Bone marrow (tissue), 2 donors: Measurements from ENCODE around the gene PPIL6.
"Not testable (repeated sequence)": the region's sequence is repeated elsewhere in the genome, so short reads cannot be mapped to it uniquely, and the experiment has no call there.

Experiments
- DNase-seq, 2 donors: peaks; one replicate each; lab custom pipeline; 2025; lab: John Stamatoyannopoulos, UW

PPIL6 gene

DNA sequence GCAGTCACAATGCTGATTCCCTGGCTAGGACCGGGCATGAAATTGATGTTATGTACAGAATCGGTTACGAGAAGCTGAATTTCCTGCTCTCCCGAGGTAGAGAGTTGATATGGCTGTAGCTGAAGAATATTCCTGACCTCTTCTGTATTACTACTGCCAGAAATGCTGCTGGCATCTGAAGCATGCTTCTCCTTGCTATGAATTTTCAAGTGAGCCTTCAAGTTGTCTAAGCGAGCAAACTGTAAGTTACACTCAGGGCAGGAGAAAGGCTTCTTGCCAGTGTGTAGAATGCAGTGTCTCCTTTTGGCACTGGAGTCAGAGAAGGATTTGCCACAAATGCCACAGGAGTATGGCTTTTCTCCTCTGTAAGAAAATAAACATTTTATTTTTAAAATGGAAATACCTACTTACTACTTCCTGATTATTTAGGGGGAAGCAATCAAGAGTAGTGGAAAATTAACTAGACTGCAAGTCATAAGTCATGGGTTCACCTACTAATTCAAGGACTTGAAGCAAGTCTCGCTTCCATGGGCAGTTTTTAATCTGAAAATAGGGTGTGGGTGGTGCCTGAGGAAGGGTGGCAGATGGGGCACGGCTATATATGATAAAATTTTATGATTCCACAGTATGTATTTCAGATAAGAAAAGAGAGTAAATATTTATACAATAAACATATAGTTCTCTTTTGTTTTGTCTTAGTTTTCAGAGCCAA lies 25.9 kb upstream of the PPIL6 start:
- no peak for DNase-seq

DNA sequence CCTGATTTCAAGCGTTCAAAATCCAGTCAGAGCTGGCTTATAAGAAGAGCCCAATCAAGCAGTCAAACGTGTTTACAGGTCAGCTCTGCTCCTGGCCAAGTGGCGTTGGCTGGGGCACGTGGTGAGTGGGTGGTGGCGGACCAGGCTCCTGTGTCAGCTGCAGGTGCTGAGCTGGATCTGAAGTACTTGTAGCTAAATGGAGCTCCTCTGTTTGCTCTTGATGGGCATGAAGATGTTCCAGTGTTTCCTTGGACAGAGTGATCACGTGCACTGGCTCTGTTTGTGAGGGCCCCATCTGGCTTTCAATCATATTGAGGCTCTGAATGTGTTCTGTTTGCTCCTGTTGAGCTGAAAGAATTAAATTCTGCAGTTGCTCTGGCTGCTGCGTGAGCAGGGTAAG lies 25.3 kb upstream of the PPIL6 start:
- DNase-seq, result no peak

DNA sequence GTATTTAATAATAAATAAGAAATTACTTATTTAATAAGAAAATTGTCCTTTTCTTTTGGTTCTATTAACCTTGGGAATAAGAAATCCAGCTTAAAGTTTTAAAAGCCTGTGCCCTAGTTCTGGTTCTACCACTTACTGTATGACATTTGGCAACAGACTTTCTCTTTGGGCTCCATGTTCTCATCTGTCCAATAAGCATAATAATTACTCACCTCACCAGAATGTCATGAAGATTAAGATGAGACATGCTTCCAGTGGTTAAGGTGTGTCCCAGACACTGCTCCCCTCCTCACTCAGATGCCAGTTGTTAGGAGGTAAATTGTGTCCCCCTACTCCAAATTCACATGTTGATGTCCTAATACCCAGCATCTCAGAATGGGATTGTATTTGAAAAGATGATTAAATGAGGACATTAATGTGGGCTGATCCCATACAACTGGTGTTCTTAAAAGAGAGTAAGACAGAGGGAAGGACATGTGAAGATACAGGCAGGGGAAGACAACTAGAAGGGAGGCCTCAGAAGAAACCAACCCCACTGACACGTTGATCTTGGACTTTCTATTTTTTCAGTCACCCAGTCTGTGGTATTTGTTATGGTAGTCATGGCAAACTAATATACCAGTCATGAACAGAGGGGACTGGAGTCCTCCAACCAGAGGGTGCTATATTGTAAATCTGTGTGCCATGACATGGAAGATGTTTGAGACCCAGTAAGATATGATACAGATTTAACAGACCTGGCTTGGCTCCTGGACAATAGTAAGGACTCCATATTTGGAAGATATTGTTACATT lies 21.5 kb upstream of the PPIL6 start:
- no peak for DNase-seq

DNA sequence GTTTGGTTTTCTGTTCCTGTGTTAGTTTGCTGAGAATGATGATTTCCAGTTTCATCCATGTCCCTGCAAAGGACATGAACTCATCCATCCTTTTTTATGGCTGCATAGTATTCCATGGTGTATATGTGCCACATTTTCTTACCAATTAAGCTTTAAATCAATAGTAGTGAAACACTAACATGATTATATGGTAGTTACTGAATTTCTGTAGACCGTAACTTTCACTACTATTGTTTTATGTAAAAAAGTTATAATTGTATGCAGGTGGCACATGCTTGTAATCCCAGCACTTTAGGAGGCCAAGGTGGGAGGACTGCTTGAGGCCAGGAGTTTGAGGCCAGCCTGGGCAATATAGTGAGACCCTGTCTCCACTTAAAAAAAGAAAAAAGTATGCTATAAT lies 20.8 kb upstream of the PPIL6 start:
- DNase-seq, result not testable (repeated sequence)

DNA sequence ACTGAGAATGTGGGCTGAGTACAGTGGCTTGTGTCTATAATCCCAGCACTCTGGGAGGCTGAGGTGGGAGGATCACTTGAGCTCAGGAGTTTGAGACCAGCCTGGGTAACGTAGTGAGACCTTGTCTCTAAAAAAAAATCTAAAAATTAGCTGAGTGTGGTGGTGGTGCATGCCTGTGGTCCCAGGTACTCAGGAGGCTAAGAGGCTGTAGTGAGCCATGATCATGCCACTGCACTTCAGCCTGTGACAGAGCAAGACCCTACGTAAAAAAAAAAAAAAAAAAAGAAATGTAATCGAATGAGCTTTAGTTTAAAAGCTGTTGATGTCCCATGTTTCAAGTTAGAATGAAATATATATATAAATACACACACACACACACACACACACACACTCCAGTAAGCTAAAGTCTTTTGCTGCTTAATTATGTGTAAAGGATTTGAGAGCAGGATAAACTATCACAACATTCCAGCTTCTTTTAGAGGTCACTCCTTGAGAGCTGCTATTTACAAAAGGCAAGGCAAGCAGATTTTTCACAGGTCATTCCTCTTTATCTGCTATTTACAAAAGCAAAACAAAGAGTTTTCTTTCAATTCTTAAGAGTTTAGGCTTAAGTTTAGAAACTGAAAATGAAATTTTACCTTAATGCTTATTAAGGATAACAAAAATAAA lies 19.9 kb upstream of the PPIL6 start:
- no peak for DNase-seq

DNA sequence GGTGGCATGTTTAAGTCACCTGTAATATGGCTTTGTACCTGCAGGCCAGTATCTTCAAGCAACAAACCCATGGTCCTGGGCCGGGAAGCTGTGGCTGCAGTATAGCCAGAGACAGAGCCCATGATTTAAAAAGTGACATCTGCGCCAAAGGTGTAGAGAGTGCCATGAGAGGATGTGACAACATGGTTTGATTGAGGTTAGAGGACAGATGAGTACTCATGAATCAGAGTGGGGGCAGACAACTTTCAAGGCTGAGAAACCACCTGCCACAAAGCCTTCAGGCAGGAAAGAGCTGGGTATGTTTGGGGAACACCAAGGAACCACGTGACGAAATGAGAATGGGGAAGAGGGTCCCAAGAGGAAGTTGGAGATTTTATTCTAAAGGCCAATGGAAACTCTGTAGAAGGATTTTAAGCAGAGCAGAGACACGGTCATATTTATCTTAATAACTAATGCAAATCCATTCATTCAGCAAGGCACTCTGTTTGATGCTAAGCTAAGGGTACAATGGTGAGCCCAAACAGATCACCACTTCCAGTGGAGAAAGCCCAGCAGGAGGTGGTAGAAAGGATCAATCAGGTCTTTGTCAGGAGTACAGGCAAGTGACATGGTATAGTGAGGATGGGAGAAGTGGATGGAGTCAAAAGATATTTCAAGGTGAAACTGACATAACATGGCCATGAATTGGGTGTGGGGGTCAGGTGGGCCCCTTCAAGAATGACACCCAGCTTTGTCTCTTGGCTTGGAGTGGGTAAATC lies 18.5 kb upstream of the PPIL6 start:
- peak in 1 of 2 donors; percentile 47 for DNase-seq

DNA sequence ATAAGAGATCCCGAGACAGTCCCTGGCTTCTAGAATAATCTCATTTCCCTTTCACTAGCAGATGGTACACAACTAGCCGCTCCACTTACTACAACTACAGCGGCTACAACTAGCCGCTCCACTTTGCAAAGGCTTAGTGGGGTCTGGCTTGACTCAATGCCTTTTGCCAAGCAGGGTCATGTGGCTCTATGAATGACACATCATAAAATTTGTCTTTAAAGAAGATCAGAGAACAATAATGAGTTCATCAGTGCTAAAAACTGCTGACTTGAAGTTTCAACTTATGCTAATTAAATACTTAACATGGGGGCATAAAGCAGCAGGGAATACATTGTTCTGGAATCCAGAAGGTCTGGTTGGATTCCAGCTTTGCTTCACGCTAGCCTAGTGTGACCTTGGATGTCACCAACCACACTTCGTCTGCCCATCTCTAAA lies 17.2 kb upstream of the PPIL6 start:
- DNase-seq, result no peak

DNA sequence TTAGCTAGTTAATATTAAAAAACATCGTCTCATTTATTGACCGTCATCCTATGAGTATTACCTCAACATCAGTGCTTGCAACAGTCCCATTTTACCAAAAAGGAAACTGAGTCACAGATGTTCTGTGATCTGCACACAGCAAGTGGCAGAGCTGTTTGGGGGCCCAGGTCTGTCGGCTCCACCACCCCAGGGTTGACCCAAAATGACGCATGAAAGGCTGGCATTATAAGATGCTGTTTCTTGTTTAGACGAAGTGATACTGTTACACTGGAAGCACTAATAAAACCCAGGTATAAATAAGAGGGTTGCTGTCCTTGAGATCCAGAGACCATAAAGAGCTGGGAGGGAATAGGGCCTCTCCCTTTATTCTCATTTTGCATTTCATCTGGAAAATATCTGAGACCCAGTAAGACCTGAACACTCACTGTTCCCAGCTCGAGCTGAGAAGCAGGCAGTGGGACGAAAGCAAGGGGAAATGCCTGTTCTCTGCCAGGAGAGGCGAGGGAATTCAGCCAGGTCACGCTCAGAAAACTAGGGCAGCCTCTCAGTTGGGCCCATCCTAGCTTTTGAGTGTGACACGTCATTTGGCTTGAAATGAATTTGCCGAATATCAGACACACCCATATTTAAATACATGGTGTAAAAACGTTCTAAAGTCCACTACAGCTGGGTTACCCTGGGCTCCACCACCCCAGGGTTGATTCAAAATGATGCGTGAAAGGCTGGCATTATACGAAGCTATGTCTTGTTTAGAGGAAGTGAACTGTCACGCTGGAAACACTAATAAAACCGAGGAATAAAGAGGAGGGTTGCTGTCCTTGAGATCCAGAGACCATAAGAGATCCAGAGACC lies 16.5 kb upstream of the PPIL6 start:
- no peak for DNase-seq

DNA sequence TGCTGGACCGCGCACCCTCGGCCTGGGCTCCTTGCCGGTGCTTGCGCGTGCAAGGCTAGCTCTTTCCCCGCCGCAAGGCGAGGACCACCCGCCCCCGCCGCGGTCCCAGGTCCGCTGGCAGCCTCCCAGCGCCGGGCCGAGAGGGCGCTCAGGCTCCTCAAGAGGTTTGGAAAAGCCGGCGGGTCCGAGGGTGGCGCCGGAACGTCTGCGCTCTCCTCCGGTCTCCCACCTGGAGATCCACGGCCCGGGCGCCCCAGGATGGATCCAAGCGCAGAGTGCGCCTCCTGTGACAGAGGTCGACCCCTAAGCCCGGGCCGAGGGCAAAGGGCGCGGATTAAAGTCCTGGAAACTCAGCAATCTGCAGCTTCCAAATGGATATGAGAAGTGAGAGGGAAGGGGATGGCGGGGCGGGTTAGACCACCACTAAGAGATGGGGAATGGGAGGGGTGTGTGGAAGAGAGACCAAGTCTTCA lies 15.7 kb upstream of the PPIL6 start:
- DNase-seq, result no peak

DNA sequence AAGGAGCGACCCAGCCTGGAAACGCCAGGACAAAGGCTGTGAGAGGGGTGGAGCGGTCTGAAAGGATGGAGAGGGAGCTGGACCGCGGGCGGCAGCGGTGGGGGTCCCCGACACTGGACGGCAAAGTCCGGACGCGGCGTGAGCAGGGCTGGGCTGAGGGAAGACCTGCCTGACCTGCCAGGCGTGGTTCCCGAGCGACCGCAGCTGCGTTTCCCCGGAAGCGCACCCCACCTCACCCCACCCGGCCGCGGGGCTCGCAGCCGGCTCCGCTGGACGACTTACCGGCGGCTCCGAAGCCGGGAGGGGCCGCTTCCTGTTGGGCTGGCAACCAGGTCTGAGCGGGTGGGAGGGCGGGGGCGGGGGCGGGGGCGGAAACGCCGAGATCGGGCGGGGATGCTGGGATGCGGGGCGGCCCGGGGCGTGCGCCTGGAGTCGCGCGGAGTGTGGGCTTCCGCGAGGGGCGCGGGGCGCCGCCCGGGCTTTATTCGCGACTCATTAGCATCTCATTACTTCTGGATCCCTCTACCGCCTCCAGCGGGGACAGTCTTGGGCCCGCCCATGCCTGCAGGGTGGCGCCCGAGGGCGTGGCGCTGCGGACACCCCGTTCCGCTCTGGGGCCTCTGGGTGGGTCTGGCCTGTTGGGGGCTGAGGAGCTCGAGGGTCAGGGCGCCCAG lies 15.1 kb upstream of the PPIL6 start, which contains the start of gene MICAL1:
TSS of gene MICAL1 (minus strand) at position 336 of the 674 bp plus-strand sequence. CDS start 1,576 bp downstream, outside the sequence.
- peak; percentile 45 to 51 for DNase-seq

DNA sequence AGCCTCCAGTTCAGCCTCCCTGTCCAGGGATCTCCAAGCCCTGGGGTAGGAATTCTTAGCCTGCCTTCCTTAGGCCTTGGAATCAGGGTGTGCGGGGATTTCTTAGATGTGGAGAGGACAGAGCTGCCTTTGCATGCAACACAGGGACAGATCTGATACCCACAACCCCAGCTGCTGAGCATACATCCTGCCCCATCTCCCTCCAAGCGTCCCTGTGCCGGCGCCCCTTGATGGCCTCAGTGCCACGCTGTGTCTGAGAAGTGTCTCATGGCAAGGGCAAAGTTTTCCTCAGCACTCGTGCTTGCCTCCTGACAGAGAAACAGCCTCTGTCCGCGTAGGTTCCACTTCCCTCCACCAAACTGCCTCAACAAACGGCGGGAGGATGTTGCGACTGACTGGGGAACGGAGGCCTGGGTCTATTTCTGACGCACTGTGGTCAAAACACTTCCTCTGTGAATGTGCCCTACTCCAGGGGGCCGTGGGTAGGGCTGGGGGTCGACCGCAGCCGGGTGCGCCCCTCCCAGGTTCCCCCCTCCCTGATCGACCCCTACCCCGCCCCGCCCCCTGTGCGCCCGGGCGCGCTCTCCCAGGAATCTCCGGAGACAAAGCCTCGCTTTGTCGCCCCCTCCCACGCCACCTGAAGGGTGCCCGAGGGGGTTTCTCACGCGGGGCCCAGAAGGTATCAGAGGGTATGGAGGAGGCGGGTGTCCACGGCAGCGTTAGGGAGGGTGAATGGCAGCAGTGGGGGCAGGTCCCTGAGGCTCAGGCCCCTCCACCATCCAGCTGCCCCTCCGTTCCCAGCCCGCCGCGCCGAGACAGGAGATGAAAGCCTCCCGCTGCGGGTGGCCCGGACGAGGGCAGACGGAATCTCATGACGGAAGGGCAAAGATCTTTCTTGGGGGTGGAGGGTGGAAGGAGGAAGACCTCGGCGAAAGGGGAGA lies 14.3 kb upstream of the PPIL6 start:
- DNase-seq, result peak; percentile 57 to 71

DNA sequence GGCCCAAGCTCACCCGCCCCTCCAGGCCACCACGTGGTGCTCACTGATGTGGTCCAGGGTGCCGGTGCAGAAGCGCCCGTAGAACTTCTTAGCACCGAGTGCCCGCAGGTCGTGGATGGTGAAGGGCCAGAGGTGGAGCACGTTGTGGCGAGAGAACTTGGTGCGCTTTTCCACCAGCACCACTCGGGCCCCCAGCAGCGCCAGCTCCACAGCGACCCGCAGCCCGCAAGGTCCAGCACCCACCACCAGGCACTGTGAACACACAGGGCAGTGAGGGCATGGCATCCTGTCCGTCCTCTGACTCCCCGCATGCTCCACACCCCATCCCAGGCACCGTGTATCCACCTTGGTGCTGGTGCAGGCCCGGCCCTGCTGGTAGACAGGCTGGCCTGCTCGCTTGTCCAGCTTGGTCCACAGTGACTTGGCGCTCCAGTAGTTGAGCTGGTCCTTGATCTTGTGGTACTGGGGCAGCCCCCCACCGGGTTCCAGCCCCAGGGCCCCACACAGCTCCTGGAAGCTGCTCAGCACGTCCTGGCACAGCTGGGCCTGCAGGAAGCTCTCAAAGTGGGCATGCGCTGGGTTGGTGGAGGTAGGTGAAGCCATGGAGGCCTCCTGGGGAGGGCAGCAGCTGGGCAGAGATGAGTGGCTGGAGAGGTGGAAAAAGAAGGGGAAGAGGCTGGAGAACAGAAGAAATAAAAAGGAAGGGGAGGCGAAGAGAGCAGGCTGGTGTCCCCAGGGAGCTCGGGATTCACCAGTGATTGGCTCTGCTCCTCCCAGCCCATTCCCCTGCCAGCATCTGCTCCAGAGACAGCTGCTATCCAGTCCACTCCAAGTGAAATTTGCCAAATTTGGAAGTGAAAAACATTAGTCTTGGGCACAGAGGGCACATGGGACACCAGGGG lies 13.4 kb upstream of the PPIL6 start:
- DNase-seq, result no peak

DNA sequence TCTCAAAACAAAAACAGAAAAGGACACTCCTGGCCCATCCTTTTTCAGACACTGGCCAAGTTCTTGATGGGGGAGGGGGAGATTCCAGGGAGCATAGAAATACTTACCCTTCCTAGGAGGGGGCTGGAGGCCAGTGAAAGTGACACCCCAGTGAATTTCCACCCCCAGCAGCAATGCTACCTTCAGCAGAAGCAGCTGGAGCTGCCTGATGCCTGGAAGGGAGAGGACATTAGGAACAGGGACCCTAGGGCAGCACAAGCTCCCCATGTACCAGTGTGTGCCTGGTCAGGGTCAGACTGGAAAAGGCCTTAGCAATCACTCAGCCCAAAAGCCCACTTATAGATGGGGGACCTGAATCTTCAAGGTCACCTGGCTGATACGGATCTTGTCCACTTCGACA lies 12.7 kb upstream of the PPIL6 start:
- no peak for DNase-seq

DNA sequence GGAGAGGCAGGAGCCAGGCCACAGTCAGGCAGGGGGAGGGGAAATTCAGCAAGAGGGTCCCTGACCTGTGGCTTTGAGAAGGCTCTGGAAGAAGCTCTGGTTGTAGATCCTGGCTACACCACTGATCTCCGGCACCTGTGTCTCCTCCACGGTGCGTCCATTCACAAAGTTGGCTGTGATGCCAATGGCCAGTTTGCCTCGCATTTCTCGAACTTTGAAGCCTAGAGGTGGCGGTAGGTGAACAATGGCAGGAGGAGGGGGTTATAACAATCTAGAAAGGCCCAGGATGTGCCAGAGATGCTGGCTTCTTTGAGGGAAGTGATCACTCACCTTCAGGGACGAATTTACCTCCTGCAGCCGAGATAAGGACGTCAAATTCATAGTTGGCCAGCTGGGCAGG lies 11.8 kb upstream of the PPIL6 start:
- no peak for DNase-seq

DNA sequence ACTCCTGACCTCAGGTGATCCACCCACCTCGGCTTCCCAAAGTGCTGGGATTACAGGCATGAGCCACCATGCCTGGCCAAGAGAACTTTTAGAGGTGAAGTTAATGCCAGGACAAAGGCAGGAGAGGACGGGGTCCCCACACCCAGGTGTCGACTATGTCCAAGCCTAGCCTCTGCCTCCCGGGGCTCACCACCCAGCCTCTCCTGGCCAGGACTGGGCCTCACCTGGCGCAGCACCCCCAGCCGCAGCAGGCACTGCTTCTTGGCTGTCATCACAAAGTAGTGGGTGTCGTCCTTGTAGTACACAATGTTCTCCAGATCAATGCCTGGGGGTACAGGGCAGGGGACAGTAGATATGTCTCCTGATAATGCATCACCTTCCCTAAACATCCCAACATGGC lies 10.9 kb upstream of the PPIL6 start:
- DNase-seq, result no peak

DNA sequence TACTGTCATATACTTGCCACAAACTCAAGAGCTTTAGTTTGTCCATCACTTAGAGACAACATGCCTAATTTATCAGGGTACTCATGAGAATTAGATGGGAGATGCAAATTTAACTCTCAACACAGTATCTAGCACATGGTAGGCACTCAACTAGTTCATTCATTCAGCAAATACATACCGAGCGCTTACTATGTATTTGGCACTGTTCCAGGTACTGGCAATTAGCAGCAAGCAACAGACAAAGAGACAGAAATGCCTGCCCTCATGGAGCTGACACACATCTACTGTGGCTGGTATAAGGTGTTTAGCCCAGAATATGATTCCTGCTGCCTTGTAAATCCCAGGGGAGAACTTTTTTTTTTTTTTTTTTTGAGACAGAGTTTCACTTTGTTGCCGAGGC lies 10.4 kb upstream of the PPIL6 start:
- no peak for DNase-seq

DNA sequence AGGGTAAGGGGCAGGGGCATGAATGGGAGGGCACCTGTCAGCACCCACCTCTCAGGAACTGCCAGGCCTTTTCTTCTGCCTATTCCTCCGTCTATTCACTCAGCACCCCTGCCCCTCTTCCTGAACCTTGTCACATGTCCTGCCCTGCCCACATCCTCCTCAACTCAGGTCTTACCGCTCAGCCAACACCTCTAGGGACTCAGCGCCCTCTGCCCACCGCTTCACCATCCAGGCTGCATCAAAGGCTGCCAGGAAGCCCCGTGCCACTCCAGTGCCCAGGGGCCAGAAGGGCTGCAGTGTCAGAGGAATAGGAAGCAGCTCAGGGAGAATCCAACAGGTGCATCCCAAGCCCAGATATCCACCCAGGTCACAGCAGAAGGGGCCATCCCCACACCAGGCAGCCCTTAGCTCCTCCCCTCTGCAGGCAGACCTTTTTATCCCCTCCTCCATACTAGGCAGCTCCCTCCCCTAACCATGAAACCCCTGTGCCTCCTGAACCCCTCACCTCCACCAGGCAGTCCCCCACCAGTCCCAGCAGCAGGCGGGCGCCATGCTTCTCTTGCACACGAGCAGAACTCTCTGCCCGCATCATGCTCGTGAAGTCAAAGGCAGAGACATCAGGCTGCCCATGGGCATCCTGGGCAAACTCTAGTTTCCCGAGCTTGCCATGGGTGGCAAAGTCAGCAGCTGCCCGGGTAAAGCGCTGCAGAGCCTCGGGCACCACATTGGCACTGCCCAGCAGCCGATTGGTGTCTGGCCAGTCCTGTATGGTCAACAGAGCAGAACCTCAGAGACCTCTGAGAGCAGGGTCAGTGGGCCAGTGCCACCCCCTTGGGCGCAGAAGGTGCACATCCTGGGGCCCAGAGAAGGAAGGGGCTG lies 9.6 kb upstream of the PPIL6 start:
- no peak for DNase-seq
